Ovary (tissue), 9 donors: Measurements from ENCODE around the gene FBXO28. TPM values are rescaled to one million over a fixed set of nuclear protein-coding genes. Genes with fewer than 3 reads are reported as not detected.

Experiments used
- DNase-seq, 5 donors: peaks; one replicate each; pipeline ENCODE4 v3.0.0-alpha.2; 2019 to 2020
- H3K27ac ChIP-seq, 2 donors: fragments of 200-600 bp; one replicate each; pipeline versions ENCODE4 v1.5.1 to v1.8.0; 2019 to 2022
- H3K27me3 ChIP-seq: fragments of 200-600 bp; one replicate; pipeline ENCODE4 v1.8.0; 2022
- H3K36me3 ChIP-seq: fragments of 200-600 bp; sonication (generic); one replicate; pipeline ENCODE4 v1.5.1; 2019
- H3K4me1 ChIP-seq: one replicate; pipeline ENCODE4 v1.8.1; 2013; ENCODE audit warnings: mild to moderate bottlenecking, moderate library complexity; ENCODE audit not compliant: insufficient read depth
- H3K4me3 ChIP-seq: fragments of 200-600 bp; sonication (generic); one replicate; pipeline ENCODE4 v1.5.1; 2017
- H3K9me3 ChIP-seq, 2 donors: fragments of 200-600 bp in 1 of 2; sonication (generic) in 1 of 2; one replicate each; pipeline versions ENCODE4 v1.5.1 to v1.8.1; 2013 to 2019; ENCODE audit warnings: mild to moderate bottlenecking in 1 of 2, moderate library complexity in 1 of 2
- EP300 ChIP-seq: sonication (generic); formaldehyde crosslinking; IDR thresholded peaks from one replicate; pipeline ENCODE4 v1.6.1; 2017; ENCODE audit warnings: antibody characterized with exemption
- POLR2A ChIP-seq: fragments of 450-650 bp; IDR thresholded peaks from one replicate; pipeline ENCODE4 v1.6.1; 2017; ENCODE audit warnings: antibody characterized with exemption, mild to moderate bottlenecking, moderate library complexity
- WGBS, 3 donors: extraction: QIAGEN DNeasy Blood & Tissue Kit in 1 of 3; methylation state at CpG; one replicate each; pipeline versions ENCODE4 v1.1.5 to v1.1.7; 2013 to 2017; 5-methylcytosine and 5-hydroxymethylcytosine counted together
- intact Hi-C, 4 donors: fragments of 100-400 bp; cut with DNase I; formaldehyde crosslinking; loops; one replicate each; pipeline versions ENCODE4 v1.11.0 to v1.15.1; 2022 to 2023
- polyA plus RNA-seq, 2 donors: library from polyadenylated mRNA; stranded (reverse); fragments of 200-250 nt in 1 of 2; fragments of 350-450 nt in 1 of 2; fragmentation: Illumina TruSeq in 1 of 2; extraction: RNeasy Lipid Tissue Mini Kit (QIAGEN cat#74804) in 1 of 2; gene quantifications; one replicate each; pipeline ENCODE4 v1.2.3, GENCODE V29; 2013 to 2014
- small RNA-seq: library from RNA; depleted of rRNA; stranded (forward); fragments of <200 nt; gene quantifications from one replicate; pipeline ENCODE3, GENCODE V24; 2016
- total RNA-seq, 7 donors: library from RNA; depleted of rRNA in 2 of 7; stranded (reverse); fragments of >200 nt in 2 of 7; fragmentation: NEBNext Ultra II Directional in 3 of 7; extraction: Animal tissue kit (Norgen Biotek cat#: 25700) in 3 of 7; gene quantifications; one replicate each; pipeline versions ENCODE4 v1.1.0 to v1.2.4, GENCODE V29; 2016 to 2023
- TF ChIP-seq, protein P1 (sequence below), 3 donors: fragments of 450-650 bp in 2 of 3; fragments of 200-600 bp in 1 of 3; IDR thresholded peaks; one replicate each; pipeline versions ENCODE4 v1.5.1 to v1.8.0; 2016 to 2022; ENCODE audit warnings: antibody characterized with exemption in 3 of 3, mild to moderate bottlenecking in 1 of 3
- donor health status: DM: no; HTN: no; CAD: no; lungs with moderate emphysema.
- donor health status: DM: no; HTN: no; CAD: no.
- donor health status: Bipolar disorder and iron deficiency.
- donor health status: DM: yes; HTN: yes; CAD: no.
- donor health status: DM: no; HTN: no; CAD: no.
- donor health status: DM: yes; HTN: yes; CAD: no.

FBXO28 gene
- total and polyA plus RNA-seq, 9 donors, result 11.2 to 31.7 (median 26.3) TPM

DNA sequence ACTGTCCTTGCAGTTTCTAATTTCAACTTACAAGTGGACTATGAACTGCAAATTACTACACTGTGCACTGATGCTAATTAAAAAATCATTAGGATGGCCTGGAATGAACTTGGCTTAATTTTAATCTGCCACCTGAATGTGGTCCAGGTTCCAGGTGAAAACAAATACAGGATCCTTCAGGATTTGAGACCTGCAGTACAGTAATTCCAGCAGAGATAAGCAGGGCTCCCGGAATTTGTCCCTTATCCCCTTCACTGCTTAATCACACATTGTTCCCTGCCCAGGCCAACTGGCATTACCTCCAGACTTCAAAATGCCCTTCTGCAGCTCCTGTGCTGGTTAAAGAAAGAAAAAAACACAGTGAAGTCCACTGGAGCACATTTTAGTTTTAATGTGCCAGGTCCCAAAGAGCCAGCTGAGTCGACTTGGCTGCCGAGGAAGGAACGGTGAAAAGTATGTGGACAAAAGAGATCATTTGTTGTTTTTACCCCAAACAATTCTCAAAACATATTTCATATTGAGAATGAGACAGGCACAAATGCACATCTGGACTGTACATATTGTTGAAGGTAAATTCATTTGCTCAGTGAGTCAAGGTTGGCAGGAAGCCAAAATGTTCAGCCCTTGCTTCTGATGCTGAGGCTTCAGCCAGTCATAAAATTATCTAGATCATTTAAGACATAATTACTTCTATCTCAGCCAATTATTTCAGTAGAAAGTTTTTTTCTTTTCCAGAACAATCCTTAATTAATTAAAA lies 97.5 kb downstream of the FBXO28 start:
- no peak for TF ChIP-seq EP300
- TF ChIP-seq, protein P1, sequence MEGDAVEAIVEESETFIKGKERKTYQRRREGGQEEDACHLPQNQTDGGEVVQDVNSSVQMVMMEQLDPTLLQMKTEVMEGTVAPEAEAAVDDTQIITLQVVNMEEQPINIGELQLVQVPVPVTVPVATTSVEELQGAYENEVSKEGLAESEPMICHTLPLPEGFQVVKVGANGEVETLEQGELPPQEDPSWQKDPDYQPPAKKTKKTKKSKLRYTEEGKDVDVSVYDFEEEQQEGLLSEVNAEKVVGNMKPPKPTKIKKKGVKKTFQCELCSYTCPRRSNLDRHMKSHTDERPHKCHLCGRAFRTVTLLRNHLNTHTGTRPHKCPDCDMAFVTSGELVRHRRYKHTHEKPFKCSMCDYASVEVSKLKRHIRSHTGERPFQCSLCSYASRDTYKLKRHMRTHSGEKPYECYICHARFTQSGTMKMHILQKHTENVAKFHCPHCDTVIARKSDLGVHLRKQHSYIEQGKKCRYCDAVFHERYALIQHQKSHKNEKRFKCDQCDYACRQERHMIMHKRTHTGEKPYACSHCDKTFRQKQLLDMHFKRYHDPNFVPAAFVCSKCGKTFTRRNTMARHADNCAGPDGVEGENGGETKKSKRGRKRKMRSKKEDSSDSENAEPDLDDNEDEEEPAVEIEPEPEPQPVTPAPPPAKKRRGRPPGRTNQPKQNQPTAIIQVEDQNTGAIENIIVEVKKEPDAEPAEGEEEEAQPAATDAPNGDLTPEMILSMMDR (IDR thresholded peaks at IDR 0.05), result no peak
- no peak for TF ChIP-seq POLR2A
- Histone ChIP-seq H3K27me3 (no peaks in the 10 kb centered on the region), H3K4me3 (no peak overlapping the region), H3K9me3 (no peaks in the 10 kb centered on the region), H3K27ac (no peak overlapping the region), H3K36me3 (no peaks in the 10 kb centered on the region), H3K4me1 (peaks cover 2% of the 10 kb centered on the region)
- intact Hi-C loops, result no loop called here
- DNase-seq, result no peak
- 22 to 24% (median 24%) methylated on average over 4 of the region's 4 CpGs for WGBS, 3 donors

Small RNA genes lying within 50 kb of the gene (small RNA-seq; reads per million reads assigned to genes)
- not detected for gene AC092809.3
- gene RF00139, result not detected
- not detected for gene RN7SKP49

Other genes with a start within 250 kb of the FBXO28 start
- gene DEGS1, start 69.1 kb downstream of the FBXO28 start, total RNA-seq, result 10 to 100 TPM; 37.9 to 61.3 (median 47.3) TPM
- gene DEGS1, start 69.1 kb downstream of the FBXO28 start, polyA plus RNA-seq, result 100 to 1,000 TPM in 1 of 2 donors, 10 to 100 TPM in 1; 35.7 to 113 TPM
- gene NVL, start 216.1 kb downstream of the FBXO28 start, total RNA-seq, result 10 to 100 TPM; 19.0 to 31.9 (median 23.4) TPM
- gene NVL, start 216.1 kb downstream of the FBXO28 start, polyA plus RNA-seq, result 10 to 100 TPM; 15.4 to 26.2 TPM
- 10 to 100 TPM; 24.6 to 51.8 (median 36.0) TPM for gene CNIH4, start 242.8 kb downstream of the FBXO28 start, total RNA-seq
- gene CNIH4, start 242.8 kb downstream of the FBXO28 start, polyA plus RNA-seq, result 10 to 100 TPM; 37.5 to 51.7 TPM